GM21529 (cell line): ENCODE data around the gene ANKRD11.

Source experiments
- ATAC-seq: cut with Tn5 transposase; IDR thresholded peaks from one replicate; pipeline ENCODE4 v1.9.1; 2021; ENCODE audit not compliant: unreplicated experiment

Gene ANKRD11

DNA sequence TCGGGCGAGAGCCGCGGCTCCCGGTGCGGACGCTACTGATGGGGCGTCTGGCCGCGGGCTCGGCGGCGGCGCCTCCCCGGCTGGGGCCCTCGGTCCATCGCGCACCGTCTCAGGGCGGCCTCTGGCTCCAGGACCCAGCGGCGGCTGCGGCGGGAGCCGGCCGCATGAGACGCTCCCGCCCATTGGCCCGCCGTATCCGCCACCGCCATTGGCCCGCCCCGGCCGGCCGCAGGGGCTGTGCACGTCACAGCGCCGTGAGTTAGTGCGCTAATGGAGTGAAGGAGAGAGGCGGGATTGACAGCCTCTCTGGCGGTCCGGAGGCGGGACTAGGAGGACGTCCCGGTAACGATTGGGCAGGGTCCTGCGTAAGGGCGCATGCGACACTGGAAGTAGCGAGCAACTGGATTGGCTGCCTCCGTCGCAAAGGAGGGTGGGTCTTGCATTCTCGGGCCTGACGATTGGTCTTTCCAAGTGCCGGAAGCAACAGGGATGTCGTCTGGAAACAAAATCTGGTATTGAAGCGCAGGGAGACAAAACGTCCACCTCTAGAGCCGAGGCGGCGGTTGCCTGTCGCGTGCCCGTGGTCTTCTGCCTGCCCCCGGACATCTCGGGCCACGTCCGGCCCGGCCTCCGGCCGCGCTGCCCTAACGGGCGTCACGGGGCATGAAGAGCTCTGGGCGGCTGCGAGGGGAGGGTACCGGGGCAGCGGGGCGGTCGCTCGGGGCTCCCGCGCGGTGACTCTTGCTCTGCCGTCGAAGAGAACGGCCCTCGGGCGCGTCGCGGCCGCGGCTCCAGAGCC is at the start of gene ANKRD11:
TSS of gene ANKRD11 (minus strand) at position 123 of the 799 bp plus-strand sequence. CDS start 173,542 bp downstream, outside the sequence.
- ATAC-seq = peak; percentile 85

DNA sequence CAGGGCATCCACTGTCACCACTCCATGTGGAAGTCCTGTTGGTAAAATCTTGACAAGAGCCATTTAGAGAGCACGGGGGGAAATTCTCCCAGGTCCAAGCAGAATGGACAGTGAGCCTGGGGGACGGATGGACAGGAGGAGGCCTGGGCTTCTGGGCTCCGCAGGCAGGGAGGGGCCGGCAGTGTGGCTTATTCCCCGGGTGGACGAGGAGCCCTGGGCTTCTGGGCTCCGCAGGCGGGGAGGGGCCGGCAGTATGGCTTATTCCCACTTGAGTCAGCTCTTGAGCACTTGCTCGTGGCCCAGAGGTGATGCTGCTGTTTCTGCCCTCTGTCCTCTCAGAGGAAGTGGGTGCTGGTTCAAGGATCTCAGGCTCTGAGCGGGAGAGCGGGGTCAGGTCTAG is 47.9 kb upstream of the ANKRD11 start:
- ATAC-seq = no peak

DNA sequence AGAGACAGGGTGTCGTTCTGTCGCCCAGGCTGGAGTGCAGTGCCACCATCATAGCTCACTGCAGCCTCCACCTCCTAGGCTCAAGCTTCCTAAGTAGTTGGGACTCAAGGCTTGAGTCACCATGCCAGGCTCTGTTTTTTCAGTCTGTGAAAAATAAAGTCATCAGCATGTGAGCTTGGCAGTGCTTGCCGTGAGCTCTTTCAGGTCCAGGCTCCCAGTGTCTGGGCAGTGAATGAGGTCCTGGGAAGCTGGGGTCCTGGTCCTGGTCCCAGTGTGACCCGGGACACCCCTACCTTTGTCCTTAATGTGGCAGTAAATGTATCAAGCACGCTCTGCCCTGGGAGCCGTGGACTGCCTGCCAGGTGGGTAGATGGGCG is 47.2 kb upstream of the ANKRD11 start:
- no peak for ATAC-seq

DNA sequence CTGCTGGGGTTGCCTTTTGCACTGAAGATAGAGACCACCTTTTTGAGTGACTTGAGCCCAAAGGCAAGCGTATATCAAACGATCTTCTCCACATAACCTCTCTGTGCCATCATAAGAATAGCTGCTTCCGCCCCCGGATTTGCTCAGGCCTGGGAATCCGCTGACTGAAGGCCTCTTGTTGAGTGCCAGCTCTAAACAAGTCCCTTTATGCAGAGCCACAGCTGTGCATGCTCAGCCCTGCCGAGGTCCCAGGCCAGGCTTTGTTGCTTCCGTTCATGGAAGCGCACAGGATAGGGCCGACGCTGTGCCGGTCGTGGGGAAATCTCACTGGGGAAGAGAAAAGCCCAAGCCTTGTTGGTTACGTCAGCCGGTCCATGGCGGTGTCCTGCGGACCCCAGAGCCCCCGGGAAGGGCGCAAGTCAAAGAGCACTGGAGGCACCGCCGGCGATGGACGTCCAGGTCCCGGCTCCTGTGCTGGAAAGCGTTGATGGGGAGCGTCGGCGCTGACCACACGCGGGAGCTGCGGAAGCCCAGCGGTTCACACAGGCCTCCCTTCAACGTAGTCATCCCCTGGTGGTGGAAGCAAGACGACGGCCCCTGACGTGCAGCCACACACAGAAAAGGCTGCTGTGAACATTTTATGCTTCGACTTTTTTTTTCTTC is 46.7 kb upstream of the ANKRD11 start:
- ATAC-seq = no peak

DNA sequence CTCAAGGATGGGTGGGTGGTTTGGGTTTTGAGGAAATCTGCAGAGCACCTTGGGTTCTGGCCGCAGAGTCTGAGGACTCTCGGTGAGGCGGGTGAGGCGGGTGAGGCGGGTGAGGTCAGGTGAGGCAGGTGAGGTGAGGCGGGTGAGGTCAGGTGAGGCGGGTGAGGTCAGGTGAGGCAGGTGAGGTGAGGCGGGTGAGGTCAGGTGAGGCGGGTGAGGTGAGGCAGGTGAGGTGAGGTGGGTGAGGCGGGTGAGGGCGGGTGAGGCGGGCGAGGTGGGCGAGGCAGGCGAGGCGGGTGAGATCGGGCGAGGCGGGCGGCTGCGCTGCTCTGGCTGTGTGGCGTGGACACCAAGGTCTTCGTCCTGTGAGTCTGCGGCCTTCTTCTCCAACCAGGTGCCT is 46.0 kb upstream of the ANKRD11 start:
- ATAC-seq = no peak

DNA sequence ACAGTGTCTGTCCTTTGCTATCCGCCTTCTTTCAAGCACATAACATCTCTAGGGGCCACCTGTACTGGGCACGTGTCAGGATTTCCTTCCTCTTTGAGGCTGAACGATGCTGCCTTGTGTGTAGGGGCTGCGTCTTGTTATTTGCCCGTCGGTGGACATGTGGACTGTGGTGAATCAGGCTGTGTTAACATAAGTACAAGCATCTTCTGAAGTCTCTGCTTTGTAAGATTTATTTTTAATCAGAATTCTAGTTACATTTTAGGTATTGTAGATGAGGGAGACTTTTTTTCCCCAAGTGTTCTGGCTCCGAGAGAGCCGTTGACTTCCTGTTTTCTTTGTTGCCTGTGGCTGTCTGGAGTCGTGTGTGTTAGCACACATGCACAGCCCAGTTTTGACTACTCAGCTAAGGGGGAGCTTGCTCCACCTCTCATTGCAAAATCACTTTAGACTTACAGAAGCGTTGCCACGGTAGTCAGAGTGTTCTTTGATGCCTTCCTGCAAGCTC is 43.9 kb upstream of the ANKRD11 start:
- ATAC-seq = no peak

DNA sequence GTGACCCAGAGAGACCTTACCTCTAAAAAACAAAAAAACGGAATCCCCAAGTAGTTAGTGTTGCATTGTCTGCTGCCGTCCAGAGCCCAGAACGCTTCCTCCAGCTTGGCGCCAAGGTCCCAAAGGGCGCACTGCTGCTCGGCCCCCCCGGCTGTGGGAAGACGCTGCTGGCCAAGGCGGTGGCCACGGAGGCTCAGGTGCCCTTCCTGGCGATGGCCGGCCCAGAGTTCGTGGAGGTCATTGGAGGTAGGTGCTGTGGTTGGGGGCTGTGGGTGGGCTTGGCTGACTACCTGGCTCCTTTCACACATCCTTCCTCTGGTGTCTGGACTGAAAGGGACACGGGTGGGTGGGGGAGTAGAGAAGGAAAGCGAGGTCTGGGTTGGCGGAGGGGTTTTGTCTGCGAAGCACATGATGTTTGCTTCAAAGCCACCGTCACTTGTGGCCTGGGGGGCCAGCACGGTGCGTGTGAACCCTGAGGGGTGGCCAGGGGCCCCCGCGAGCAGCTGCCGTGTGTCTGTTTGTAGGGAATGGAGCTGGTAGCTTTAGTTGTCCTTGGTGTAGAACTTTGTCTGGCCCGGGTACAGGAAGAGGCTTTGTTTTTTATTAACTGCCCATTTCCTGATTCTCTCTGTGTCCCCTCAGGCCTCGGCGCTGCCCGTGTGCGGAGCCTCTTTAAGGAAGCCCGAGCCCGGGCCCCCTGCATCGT is 41.6 kb upstream of the ANKRD11 start:
- ATAC-seq = no peak

DNA sequence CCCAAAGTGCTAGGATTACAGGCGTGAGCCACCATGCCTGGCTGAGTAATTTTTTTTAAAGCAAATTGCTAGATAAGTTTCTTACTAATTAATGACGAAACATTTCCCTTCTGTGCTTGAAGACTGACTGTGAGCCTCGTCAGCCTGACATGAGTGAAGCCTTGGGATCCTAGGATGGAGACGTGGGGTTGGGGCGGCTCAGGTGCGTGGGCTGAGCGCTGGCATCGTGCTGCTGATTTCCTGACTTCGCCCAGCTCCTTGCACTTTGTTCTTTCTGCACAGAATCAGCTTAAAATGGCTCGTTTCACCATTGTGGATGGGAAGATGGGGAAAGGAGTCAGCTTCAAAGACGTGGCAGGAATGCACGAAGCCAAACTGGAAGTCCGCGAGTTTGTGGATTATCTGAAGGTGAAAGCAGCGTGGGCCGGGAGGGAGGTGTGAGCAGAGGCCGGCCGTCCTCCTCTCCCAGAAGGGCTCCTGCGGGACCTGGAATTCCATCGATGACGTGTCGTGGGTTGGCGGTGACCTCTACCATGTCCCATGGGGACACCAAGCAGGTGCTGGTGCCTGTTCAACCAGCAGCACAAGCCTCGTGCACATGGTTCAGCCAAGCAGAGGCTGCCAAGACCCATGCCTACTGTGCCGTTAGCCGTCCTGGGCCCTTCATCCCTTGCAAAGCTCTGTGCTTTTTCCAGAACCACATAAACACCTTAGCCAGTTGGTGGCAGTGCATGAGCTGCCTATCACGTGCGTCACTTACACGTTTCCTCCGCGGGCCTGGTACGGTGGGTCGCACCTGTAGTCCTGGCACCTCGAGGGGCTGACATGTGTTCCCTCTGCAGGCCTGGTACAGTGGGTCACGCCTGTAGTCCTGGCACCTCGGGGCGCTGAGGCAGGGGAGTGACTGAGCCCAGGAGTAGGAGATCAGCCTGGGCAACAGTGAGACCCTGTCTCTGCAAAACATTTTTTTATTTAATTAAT is 40.3 kb upstream of the ANKRD11 start:
- ATAC-seq = no peak

DNA sequence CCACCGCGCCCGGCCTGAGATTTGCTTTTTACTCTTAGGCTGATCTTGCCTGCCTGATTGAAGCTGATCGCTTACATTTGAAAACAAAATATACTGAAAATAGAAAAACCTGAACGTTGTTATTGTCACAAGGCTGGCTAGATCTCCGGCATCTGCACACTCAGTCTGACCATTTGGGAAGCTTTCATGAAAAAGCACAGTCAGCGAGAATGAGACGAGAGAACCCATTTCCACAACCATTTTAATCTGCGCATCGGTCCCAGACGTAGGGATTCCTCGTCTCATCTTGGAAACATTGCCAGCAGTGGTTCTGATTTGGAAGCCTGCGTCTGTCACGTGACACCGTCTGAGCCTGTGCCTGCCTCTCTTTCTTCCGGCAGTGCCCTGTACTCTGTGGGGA is 38.7 kb upstream of the ANKRD11 start:
- ATAC-seq = no peak

DNA sequence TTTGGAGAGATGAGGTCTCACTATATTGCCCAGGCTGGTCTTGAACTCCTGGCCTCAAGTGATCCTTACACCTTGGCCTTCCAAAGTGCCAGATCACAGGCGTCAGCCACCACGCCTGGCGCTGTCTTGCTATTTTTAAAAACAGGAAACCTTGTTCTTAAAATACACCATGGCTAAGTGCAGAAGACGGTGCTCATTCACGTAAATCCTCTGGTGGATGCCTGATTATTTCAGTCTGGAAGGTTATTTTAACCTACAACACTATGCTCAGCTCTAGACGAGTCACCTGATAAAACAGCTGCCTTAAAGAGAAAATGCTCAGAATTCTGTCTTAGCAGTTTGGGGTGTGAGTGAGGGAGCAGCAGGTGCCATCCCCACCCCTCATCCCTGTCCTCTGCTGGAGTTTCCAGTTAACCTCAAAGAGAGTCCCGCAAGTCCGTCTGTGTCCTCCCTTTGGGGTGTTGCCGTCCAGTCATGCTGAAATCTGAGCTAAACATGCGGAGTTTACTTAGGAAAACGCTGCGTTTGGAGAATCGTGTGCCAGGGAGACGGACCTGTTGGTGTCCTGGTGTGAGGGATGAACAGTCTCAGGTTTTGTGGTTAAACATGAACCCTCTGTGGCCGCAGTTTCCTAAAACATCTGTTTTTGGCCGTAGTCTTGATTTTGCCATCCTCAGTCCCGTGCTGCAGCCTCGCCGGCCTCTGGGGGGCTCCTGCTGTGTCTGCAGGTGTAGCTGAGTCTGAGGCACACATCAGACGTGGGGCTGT is 35.0 kb upstream of the ANKRD11 start:
- no peak for ATAC-seq

DNA sequence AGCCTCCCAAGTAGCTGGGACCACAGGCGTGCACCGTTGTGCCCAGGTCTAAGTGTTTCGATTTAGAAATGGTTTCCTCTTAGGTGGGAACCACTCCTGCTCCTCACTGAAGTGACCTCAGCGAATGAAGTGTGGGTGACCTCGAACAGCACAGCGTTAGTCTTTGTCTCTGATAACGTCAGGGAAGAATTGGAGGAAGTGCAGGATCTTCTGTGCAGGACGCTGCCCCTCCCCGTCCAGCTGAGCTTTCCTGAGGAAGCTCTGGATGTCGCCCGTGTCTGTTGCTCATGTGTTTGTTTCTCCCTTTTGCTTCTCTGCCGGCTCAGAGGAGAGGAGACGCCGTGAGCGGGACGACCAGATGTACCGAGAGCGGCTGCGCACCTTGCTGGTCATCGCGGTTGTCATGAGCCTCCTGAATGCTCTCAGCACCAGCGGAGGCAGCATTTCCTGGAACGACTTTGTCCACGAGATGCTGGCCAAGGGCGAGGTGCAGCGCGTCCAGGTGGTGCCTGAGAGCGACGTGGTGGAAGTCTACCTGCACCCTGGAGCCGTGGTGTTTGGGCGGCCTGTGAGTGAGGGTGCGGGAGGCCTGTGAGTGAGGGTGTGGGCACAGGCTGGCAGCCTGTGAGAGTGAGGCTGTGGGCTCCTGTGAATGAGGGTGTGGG is 33.5 kb upstream of the ANKRD11 start:
- no peak for ATAC-seq

DNA sequence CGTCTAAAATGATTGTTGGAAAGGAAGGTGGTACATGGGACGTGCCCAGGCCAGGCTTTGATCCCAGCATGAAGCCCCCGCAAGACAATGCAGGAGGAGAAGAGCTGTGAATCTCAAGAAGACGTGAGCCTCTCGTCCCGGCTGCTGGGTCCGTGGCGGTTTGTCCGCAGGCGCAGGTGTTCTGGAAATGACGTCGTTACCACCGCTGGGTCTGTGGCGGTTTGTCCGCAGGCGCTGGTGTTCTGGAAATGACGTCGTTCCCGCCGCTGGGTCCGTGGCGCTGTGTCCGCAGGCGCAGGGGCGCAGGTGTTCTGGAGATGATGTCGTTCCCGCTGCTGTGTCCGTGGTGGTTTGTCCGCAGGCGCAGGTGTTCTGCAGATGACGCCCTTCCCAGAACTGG is 31.9 kb upstream of the ANKRD11 start:
- no peak for ATAC-seq

DNA sequence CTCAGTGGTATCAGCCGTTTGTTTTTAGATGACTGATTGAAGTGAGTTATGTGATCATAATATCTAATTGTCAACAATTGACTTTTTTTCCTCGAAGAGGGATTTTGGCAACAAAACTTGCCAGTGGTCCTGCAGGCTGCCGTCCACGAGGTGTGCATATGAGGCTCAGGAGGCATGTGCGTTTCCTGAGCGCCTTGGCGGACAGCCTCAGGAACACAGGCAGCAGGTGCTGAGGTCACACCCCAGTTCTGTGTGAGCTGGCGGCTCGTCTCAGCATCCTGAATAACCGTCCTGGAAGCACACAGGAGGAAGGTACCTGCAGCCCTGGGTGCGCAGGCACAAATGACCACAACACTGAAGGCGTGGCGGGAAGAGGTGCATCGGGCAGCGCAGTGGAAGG is 29.5 kb upstream of the ANKRD11 start:
- ATAC-seq = no peak

DNA sequence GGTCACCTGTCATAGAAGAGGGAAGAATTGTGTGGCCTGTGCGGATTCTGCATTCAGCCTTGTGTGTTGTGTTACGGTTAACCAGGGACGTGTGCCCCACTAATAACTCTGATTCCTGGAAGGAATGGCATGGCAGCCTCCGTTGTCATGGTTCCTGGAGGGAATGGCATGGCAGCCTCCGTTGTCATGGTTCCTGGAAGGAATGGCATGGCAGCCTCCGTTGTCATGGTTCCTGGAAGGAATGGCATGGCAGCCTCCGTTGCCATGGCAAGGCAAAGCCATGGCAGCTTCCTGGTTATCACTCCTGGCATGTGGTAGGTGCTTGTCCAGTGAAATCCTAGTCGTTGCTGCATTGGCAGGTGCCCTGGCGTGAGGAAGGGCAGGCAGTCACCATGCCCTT is 26.8 kb upstream of the ANKRD11 start:
- no peak for ATAC-seq

DNA sequence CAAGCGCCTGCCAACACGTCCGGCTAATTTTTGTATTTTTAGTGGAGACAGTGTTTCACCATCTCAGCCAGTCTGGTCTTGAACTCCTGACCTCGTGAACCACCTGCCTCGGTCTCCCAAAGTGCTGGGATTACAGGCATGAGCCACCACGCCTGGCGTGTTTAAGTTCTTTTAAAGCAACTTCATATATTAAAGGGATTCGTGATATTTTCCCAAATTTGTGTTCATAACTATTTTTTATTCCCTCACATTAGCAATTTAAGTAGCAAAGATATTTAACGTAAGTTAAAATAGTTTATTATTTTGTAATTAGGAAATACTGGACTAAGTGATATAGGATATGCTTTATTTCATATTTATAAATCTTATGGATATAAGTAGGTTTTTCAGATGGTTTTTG is 22.1 kb upstream of the ANKRD11 start:
- no peak for ATAC-seq

DNA sequence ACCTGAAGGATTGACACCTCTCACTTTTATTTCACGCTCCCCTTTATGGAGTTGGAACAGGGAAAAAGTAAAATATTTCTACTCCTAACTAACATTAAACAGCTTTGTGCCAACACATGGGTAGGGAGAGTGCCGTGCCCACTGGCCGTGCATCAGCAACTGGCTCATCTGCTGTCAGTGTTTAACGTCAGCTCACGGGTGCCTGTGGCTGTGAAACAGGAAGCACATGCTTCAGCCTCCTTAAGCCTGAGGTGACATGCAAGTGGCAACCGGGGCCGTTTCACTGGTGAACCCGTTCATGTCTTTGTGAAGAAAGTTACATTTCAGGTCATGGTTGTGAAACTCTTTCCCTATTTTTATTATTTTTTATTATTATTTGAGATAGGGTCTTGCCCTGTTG is 21.0 kb upstream of the ANKRD11 start:
- no peak for ATAC-seq

DNA sequence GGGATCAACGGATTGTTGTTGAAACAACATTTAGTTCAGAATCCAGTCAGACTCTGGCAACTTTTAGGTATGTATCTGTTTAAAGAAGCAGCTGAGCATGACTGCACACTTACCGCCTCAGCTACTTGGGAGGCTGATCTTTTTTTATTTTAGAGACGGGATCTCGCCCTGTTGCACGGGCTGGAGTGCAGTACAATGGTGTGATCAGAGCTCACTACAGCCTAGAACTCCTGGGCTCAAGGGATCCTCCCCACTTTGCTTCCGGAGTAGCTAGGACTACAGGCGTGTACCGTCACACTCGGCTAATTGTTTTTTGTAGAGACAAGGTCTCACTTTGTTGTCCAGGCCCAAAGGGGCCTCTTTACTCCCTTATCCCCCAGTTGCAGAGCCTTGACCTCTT is 20.2 kb upstream of the ANKRD11 start:
- no peak for ATAC-seq

DNA sequence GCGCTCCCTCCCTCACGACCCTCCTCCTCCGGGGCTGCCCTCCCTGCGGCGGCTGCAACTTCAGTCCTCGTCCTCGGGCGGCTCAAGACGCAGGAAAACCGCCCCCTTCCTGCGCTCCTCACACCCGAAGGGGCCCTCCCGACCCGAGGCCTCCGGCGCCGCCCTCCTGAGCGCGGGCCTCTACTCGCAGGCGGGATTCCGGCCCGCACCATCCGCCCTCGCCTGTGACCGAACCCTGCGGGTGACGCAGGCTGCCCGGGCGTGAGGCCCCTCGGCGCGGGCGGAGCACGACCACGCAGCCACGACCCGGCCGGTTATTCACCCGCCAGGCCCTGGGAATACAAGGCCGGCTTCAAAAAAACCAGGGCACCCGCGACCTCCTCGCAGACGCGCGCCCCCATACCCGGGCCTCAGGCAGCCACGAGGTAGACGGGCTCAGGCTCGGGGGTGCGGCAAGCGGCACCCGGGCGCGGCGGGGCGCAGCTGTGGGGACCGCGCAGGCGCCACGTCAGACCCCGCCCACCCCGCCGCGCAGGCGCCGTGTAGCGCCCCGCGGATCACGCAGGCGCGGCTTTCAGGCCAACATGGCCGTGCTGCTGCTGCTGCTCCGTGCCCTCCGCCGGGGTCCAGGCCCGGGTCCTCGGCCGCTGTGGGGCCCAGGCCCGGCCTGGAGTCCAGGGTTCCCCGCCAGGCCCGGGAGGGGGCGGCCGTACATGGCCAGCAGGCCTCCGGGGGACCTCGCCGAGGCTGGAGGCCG is 17.7 kb upstream of the ANKRD11 start, which contains the start of gene SPG7:
TSS of gene SPG7 (plus strand) at position 570 of the 757 bp plus-strand sequence. CDS start at position 585, 15 bp downstream.
- ATAC-seq = peak; percentile 63
